HepG2 (cell line): ENCODE data around the gene DCTN3. TPM values are rescaled to one million over a fixed set of nuclear protein-coding genes. Genes with fewer than 3 reads are reported as not detected.

Experiments
- CBX2 ChIP-seq, 2 experiments: fragments of 200-600 bp in 1 of 2; sonication (generic); formaldehyde crosslinking in 1 of 2; IDR thresholded peaks; 2 replicates each; pipeline versions ENCODE4 v1.7.0 to v1.8.1; 2018 to 2022; ENCODE audit warnings: low read depth in 2 of 2, low read length in 1 of 2, mild to moderate bottlenecking in 1 of 2, missing genetic modification reagents in 1 of 2
- KDM2A ChIP-seq: sonication (generic); formaldehyde crosslinking; IDR thresholded peaks from 2 replicates; pipeline ENCODE4 v1.4.0; 2020; ENCODE audit warnings: low read depth, missing genetic modification reagents, borderline replicate concordance
- MLLT10 ChIP-seq: sonication (generic); formaldehyde crosslinking; IDR thresholded peaks from 2 replicates; pipeline ENCODE4 v1.4.0; 2020; ENCODE audit warnings: missing genetic modification reagents
- YEATS2 ChIP-seq: sonication (generic); formaldehyde crosslinking; IDR thresholded peaks from 2 replicates; pipeline ENCODE4 v1.4.0; 2020; ENCODE audit warnings: missing genetic modification reagents, borderline replicate concordance
- ZNF180 ChIP-seq: sonication (generic); formaldehyde crosslinking; IDR thresholded peaks from 2 replicates; pipeline ENCODE4 v1.4.0; 2020; ENCODE audit warnings: low read depth, missing genetic modification reagents, borderline replicate concordance
- ZNF282 ChIP-seq: fragments of 450-650 bp; IDR thresholded peaks from 2 replicates; pipeline ENCODE4 v1.6.1; 2018; ENCODE audit not compliant: partially characterized antibody
- polyA plus RNA-seq, 8 experiments: library from polyadenylated mRNA; depleted of rRNA in 3 of 8; stranded (reverse) in 7 of 8; unstranded in 1 of 8; fragments of >200 nt; fragmentation: Illumina TruSeq in 4 of 8; extraction: Trizol in 4 of 8; gene quantifications; 2 replicates each; pipeline versions ENCODE4 v1.2.1 to v1.2.3, GENCODE V29; 2011 to 2016; ENCODE audit warnings: low read depth in 4 of 8, missing spikeins in 1 of 8, mixed read lengths in 1 of 8; ENCODE audit not compliant: insufficient read depth in 1 of 8
- total RNA-seq, 5 experiments: library from RNA; depleted of rRNA; stranded (reverse); fragments of >200 nt; fragmentation: Illumina TruSeq; extraction: Trizol; gene quantifications; 2 replicates each; pipeline ENCODE4 v1.2.3, GENCODE V29; 2016; ENCODE audit warnings: low read depth in 1 of 5
- TF ChIP-seq, protein P1 (sequence below): sonication (generic); formaldehyde crosslinking; IDR thresholded peaks from 2 replicates; pipeline ENCODE4 v1.4.0; 2020; ENCODE audit warnings: missing genetic modification reagents, borderline replicate concordance

DCTN3 gene
- total and polyA plus RNA-seq, 2 of the 13 experiments (the other 11 are each of a cell fraction or from before 2014, with no cell fraction given): 27.4 to 34.5 TPM

- TF ChIP-seq CBX2 (IDR thresholded peaks at IDR 0.05; ENCODE audit: low read depth, low read length) (no peak), CBX2 (CRISPR knock-in tag; IDR thresholded peaks at IDR 0.05; ENCODE audit: low read depth) (no peak), ZNF282 (no peak), MLLT10 (no peak), ZNF180 (no peak), KDM2A (CRISPR knock-in tag) (0 out of 2 replicates have a peak, but pooled peaks have one; percentile 34), YEATS2 (CRISPR knock-in tag) (peak; percentile 44; the same call in 1 of the 2 replicates)
- TF ChIP-seq, protein P1, sequence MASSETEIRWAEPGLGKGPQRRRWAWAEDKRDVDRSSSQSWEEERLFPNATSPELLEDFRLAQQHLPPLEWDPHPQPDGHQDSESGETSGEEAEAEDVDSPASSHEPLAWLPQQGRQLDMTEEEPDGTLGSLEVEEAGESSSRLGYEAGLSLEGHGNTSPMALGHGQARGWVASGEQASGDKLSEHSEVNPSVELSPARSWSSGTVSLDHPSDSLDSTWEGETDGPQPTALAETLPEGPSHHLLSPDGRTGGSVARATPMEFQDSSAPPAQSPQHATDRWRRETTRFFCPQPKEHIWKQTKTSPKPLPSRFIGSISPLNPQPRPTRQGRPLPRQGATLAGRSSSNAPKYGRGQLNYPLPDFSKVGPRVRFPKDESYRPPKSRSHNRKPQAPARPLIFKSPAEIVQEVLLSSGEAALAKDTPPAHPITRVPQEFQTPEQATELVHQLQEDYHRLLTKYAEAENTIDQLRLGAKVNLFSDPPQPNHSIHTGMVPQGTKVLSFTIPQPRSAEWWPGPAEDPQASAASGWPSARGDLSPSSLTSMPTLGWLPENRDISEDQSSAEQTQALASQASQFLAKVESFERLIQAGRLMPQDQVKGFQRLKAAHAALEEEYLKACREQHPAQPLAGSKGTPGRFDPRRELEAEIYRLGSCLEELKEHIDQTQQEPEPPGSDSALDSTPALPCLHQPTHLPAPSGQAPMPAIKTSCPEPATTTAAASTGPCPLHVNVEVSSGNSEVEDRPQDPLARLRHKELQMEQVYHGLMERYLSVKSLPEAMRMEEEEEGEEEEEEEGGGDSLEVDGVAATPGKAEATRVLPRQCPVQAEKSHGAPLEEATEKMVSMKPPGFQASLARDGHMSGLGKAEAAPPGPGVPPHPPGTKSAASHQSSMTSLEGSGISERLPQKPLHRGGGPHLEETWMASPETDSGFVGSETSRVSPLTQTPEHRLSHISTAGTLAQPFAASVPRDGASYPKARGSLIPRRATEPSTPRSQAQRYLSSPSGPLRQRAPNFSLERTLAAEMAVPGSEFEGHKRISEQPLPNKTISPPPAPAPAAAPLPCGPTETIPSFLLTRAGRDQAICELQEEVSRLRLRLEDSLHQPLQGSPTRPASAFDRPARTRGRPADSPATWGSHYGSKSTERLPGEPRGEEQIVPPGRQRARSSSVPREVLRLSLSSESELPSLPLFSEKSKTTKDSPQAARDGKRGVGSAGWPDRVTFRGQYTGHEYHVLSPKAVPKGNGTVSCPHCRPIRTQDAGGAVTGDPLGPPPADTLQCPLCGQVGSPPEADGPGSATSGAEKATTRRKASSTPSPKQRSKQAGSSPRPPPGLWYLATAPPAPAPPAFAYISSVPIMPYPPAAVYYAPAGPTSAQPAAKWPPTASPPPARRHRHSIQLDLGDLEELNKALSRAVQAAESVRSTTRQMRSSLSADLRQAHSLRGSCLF (CRISPR knock-in tag): no peak
Observed at GRCh38 chr9:34603610-34604231, 16.6 kb downstream of the DCTN3 start (continued).
